ENCODE data around the gene NEIL3. TPM values are rescaled to one million over a fixed set of nuclear protein-coding genes. Genes with fewer than 3 reads are reported as not detected.

NEIL3 gene
- total RNA-seq, 4 donors from 2014 or later = 0.41 to 0.95 TPM; not detected in 2

- TF ChIP-seq POLR2AphosphoS5 (IDR thresholded peaks at IDR 0.05) (no peak), POLR2A (IDR thresholded peaks at IDR 0.05) (no peak), EP300 (IDR thresholded peaks at IDR 0.05; ENCODE audit: low read depth) (no peak)
- TF ChIP-seq, protein P1, sequence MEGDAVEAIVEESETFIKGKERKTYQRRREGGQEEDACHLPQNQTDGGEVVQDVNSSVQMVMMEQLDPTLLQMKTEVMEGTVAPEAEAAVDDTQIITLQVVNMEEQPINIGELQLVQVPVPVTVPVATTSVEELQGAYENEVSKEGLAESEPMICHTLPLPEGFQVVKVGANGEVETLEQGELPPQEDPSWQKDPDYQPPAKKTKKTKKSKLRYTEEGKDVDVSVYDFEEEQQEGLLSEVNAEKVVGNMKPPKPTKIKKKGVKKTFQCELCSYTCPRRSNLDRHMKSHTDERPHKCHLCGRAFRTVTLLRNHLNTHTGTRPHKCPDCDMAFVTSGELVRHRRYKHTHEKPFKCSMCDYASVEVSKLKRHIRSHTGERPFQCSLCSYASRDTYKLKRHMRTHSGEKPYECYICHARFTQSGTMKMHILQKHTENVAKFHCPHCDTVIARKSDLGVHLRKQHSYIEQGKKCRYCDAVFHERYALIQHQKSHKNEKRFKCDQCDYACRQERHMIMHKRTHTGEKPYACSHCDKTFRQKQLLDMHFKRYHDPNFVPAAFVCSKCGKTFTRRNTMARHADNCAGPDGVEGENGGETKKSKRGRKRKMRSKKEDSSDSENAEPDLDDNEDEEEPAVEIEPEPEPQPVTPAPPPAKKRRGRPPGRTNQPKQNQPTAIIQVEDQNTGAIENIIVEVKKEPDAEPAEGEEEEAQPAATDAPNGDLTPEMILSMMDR (IDR thresholded peaks at IDR 0.05) = no peak
- H3K36me3 ChIP-seq = no peaks in the 10 kb centered on the region
- intact Hi-C loops (cut with DNase I; ENCODE audit: low total_unique reads) = no loop called here
- H3K27ac ChIP-seq = no peak overlapping the region
- DNase-seq = no peak
- H3K4me3 ChIP-seq = no peak overlapping the region
- no peaks in the 10 kb centered on the region for H3K27me3 ChIP-seq
- no peaks in the 10 kb centered on the region for H3K4me1 ChIP-seq
- in situ Hi-C loops (cut with MboI; ENCODE audit: low pct_ligation_motif_present in 1 of 4, low pct_unique_long_range_greater_than_20kb in 1 of 4, low sequenced_read_pairs in 3 of 4) = no loop called here
- no peaks in the 10 kb centered on the region for H3K9me3 ChIP-seq
- WGBS, 2 donors (ENCODE audit: low coverage in 1 of 2) = 64 to 77% methylated on average over 5 of the region's 5 CpGs
Observed at GRCh38 chr4:177374966-177375365, 65.3 kb downstream of the NEIL3 start.

DNA sequence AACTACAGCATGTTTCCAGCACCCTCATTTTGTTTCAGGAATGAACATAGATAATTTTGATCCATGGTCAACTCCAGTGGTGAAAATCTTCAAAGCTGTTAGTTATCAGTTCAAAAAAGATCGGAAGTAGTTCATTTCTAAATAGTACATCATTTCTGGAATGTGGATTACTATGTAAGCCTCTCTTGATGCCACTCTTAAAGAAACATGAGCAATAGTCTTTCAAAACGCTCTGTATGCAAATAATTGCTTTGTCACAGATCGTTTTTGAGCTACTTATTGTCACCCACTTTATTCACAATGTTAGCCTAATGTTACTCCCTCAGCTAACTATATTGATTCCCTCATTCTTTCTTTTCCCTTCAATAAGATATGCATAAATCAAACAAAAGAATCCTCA, 65.7 kb downstream of the NEIL3 start:
- H3K36me3 ChIP-seq = no peaks in the 10 kb centered on the region

DNA sequence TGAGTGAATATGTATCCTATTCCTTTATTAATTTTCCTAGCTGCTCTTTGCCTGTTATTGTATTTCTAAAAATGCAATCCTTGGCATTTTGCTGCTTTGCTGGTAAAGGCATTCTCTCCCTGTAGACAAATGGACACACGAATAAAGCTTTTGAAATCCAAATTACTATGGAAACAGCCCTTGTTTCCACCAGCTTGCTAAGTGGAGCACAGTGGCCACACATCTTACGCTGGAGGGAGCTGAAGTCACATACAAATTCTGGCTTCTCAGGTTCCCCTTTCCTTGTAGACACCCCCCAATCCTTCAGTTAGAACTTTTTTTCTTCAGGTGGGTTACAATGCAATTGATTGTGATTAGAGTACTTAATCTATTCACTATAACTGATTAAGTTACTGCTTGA, 66.3 kb downstream of the NEIL3 start:
- in situ Hi-C loops (cut with MboI; ENCODE audit: low pct_ligation_motif_present in 1 of 4, low pct_unique_long_range_greater_than_20kb in 1 of 4, low sequenced_read_pairs in 3 of 4) (no loop called here), intact Hi-C loops (cut with DNase I; ENCODE audit: low total_unique reads) (no loop called here)
- H3K27ac ChIP-seq = no peak overlapping the region
- 84 to 100% methylated on average over 1 to 2 of the region's 2 CpGs for WGBS, 2 donors (ENCODE audit: low coverage in 1 of 2)
- H3K9me3 ChIP-seq = no peaks in the 10 kb centered on the region
- H3K4me1 ChIP-seq = no peaks in the 10 kb centered on the region
- no peak for DNase-seq
- TF ChIP-seq POLR2A (IDR thresholded peaks at IDR 0.05) (no peak), EP300 (IDR thresholded peaks at IDR 0.05; ENCODE audit: low read depth) (no peak), POLR2AphosphoS5 (IDR thresholded peaks at IDR 0.05) (no peak)
- TF ChIP-seq, protein P1 (IDR thresholded peaks at IDR 0.05) = no peak
- H3K27me3 ChIP-seq = no peaks in the 10 kb centered on the region
- no peak overlapping the region for H3K4me3 ChIP-seq
- H3K36me3 ChIP-seq = no peaks in the 10 kb centered on the region

More for the DNA sequence above, 65.7 kb downstream of the NEIL3 start:
- Histone ChIP-seq H3K9me3 (no peaks in the 10 kb centered on the region), H3K27ac (no peak overlapping the region), H3K4me3 (no peak overlapping the region), H3K4me1 (no peaks in the 10 kb centered on the region), H3K27me3 (no peaks in the 10 kb centered on the region)
- DNase-seq = no peak
- intact Hi-C loops (cut with DNase I; ENCODE audit: low total_unique reads) (no loop called here), in situ Hi-C loops (cut with MboI; ENCODE audit: low pct_ligation_motif_present in 1 of 4, low pct_unique_long_range_greater_than_20kb in 1 of 4, low sequenced_read_pairs in 3 of 4) (no loop called here)
- TF ChIP-seq, protein P1 (IDR thresholded peaks at IDR 0.05) = no peak
- no peak for TF ChIP-seq EP300 (IDR thresholded peaks at IDR 0.05; ENCODE audit: low read depth)
- no peak for TF ChIP-seq POLR2AphosphoS5 (IDR thresholded peaks at IDR 0.05)
- no peak for TF ChIP-seq POLR2A (IDR thresholded peaks at IDR 0.05)
- WGBS, 2 donors (ENCODE audit: low coverage in 1 of 2) = 32 to 36% methylated on average over 3 of the region's 3 CpGs

GRCh38 chr4:177380730-177381287, 71.1 kb downstream of the NEIL3 start:
- in situ Hi-C loops (cut with MboI; ENCODE audit: low pct_ligation_motif_present in 1 of 4, low pct_unique_long_range_greater_than_20kb in 1 of 4, low sequenced_read_pairs in 3 of 4) (no loop called here), intact Hi-C loops (cut with DNase I; ENCODE audit: low total_unique reads) (no loop called here)
- H3K27ac ChIP-seq = no peak overlapping the region
- TF ChIP-seq, protein P1 (IDR thresholded peaks at IDR 0.05) = no peak
- no peak for TF ChIP-seq POLR2AphosphoS5 (IDR thresholded peaks at IDR 0.05)
- TF ChIP-seq EP300 (IDR thresholded peaks at IDR 0.05; ENCODE audit: low read depth) = no peak
- TF ChIP-seq POLR2A (IDR thresholded peaks at IDR 0.05) = no peak
- no peak for DNase-seq
- no peaks in the 10 kb centered on the region for H3K27me3 ChIP-seq
- no peak overlapping the region for H3K4me3 ChIP-seq
- H3K36me3 ChIP-seq = no peaks in the 10 kb centered on the region
- WGBS, 2 donors (ENCODE audit: low coverage in 1 of 2) = 90% methylated on average over 19 of the region's 19 CpGs; no CpG with 5 or more reads in 1 of the 2 donors
- H3K9me3 ChIP-seq = no peaks in the 10 kb centered on the region
- no peaks in the 10 kb centered on the region for H3K4me1 ChIP-seq

Measured in transverse colon (tissue), 4 donors.